ENCODE data around the gene BSN. TPM values are rescaled to one million over a fixed set of nuclear protein-coding genes. Genes with fewer than 3 reads are reported as not detected.

BSN gene
- total RNA-seq, 1 donor from 2014 or later: 0.67 TPM

DNA sequence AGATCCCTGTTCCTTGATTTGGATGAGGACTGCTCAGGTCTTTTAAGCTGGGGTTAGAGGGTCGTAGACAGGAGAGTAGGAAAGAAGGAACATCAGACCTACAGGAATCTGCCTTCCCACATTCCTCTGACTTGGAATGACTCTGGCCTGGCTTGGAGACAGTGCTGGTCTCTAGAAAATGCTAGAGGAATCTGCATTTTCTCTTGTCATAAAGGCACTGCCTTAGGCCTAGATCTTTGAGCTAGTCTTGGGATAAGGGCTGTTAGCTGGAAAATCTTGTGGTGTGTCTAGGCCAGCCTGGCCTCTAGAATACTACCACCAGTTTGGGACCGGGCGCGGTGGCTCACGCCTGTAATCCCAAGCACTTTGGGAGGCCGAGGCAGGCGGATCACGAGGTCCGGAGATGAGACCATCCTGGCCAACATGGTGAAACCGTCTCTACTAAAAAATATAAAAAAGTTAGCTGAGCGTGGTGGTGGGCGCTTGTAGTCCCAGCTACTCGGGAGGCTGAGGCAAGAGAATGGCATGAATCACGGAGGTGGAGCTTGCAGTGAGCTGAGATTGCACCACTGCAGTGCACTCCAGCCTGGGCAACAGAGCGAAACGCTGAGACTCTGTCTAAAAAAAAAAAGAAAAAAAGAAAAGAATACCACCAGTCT, 17.3 kb upstream of the BSN start:
- H3K27me3 Mint-ChIP-seq (ENCODE audit: low read depth): no peaks in the 10 kb centered on the region
- H3K9me3 Mint-ChIP-seq: no peaks in the 10 kb centered on the region
- H3K4me1 Mint-ChIP-seq: peaks cover 7% of the 10 kb centered on the region
- no peak for DNase-seq (ENCODE audit: low spot score in 2 of 2, unreplicated experiment in 2 of 2)
- H3K4me3 Mint-ChIP-seq: no peak overlapping the region
- H3K36me3 Mint-ChIP-seq: peaks cover 4% of the 10 kb centered on the region
- TF ChIP-seq, protein P1, sequence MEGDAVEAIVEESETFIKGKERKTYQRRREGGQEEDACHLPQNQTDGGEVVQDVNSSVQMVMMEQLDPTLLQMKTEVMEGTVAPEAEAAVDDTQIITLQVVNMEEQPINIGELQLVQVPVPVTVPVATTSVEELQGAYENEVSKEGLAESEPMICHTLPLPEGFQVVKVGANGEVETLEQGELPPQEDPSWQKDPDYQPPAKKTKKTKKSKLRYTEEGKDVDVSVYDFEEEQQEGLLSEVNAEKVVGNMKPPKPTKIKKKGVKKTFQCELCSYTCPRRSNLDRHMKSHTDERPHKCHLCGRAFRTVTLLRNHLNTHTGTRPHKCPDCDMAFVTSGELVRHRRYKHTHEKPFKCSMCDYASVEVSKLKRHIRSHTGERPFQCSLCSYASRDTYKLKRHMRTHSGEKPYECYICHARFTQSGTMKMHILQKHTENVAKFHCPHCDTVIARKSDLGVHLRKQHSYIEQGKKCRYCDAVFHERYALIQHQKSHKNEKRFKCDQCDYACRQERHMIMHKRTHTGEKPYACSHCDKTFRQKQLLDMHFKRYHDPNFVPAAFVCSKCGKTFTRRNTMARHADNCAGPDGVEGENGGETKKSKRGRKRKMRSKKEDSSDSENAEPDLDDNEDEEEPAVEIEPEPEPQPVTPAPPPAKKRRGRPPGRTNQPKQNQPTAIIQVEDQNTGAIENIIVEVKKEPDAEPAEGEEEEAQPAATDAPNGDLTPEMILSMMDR (IDR thresholded peaks at IDR 0.05; ENCODE audit: unreplicated experiment): no peak
- H3K27ac Mint-ChIP-seq: no peak overlapping the region

DNA sequence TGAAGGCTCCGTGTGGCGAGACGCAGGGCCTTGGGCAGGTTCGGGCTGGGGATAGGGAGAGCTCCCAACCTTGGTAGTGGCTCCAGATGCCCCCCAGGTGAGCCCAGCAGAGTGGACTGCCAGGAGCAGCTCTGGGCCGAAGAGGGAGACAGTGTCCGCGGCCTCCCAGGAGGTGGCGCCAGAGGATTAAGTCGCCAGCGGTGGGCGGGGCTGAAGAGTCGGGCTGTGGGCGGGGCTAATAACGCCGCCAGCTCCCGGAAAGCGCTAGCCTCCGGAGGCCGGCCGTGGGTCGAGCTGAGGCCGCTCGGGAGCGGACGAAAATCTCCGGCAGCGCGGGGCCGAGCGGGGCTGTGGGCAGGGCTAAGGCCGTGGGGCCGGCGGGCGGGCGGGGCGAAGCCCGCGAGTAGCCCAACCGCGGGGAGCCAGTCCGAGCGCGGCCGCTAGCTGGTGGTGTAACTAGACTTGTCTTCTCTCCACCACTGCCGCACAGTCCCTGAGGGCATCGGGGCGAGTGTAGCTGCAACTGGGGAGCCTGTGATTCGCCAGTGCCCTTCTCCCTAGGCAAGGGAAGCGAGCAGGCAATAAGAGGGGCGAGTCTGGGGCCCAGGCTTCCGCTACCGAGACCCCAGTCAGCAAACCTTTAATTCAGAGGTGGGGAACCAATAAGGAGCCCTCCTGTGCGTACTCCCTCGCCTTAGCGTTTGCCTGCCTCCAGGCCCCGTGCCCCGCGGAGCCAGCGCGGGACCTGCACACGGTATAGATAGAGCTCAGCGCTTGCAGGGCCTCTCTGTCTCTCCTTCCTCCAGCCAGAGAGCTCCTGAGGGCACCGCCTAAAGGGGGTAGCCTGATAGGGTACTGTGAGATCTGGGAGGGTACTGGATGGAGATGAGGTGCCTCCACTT, 14.4 kb upstream of the BSN start:
- peaks cover 19% of the 10 kb centered on the region for H3K27me3 Mint-ChIP-seq (ENCODE audit: low read depth)

DNA sequence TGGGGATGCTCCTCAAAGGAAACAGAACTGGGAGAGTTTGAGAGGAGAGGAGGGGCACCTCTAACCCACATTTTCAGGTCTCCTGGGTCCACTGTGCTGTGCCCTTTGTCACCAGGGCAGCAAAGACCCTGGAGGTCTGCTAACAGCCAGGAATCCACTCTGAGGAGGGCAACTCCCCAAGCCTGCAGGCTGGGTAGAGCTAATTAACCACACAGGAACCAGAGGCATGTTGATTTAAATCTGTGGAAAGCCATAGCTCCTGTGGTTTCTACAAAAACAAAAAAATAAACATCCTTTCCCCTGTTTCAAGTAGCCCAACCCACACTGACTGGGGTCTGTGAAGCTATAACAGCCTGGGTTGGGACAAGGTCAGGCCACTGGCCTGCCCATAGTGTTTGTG, 2.2 kb upstream of the BSN start:
- Mint-ChIP-seq H3K27ac (no peak overlapping the region), H3K27me3 (ENCODE audit: low read depth) (peaks cover 46% of the 10 kb centered on the region), H3K4me3 (no peak overlapping the region), H3K9me3 (no peaks in the 10 kb centered on the region), H3K4me1 (peaks cover 12% of the 10 kb centered on the region), H3K36me3 (no peaks in the 10 kb centered on the region)
- TF ChIP-seq, protein P1 (IDR thresholded peaks at IDR 0.05; ENCODE audit: unreplicated experiment): no peak
- no peak for DNase-seq (ENCODE audit: low spot score in 2 of 2, unreplicated experiment in 2 of 2)

More for the DNA sequence above, 14.4 kb upstream of the BSN start:
- TF ChIP-seq, protein P1 (IDR thresholded peaks at IDR 0.05; ENCODE audit: unreplicated experiment): peak; percentile 85
- Mint-ChIP-seq H3K4me1 (peaks cover 7% of the 10 kb centered on the region), H3K27ac (peak overlapping the region; percentile 78), H3K9me3 (no peaks in the 10 kb centered on the region), H3K36me3 (no peaks in the 10 kb centered on the region), H3K4me3 (peak overlapping the region; percentile 68)
- DNase-seq (ENCODE audit: low spot score in 2 of 2, unreplicated experiment in 2 of 2): peak; percentile 92 to 98

DNA sequence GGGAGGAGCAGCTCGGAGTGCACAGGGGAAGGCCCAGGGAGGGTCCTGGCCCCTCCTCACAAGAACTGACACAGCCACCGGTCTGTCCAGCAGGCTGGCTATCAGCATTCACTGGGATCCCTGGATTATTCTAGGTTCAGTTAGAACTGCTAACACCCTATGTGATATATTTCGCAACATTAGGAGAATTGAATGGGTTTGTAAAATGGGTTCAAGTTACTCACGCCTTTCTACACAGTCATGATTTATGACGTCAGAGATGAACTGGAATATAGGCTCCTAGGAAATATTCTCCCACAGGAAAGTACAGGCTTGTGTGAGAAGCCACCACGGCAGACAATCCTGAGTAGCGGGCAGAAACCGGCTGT, 969 bp upstream of the BSN start:
- Mint-ChIP-seq H3K27ac (peak overlapping the region; percentile 92), H3K36me3 (no peaks in the 10 kb centered on the region), H3K27me3 (ENCODE audit: low read depth) (peaks cover 49% of the 10 kb centered on the region), H3K4me1 (peaks cover 12% of the 10 kb centered on the region), H3K4me3 (peak overlapping the region; percentile 97), H3K9me3 (no peaks in the 10 kb centered on the region)
- TF ChIP-seq, protein P1 (IDR thresholded peaks at IDR 0.05; ENCODE audit: unreplicated experiment): no peak
- no peak for DNase-seq (ENCODE audit: low spot score in 2 of 2, unreplicated experiment in 2 of 2)

DNA sequence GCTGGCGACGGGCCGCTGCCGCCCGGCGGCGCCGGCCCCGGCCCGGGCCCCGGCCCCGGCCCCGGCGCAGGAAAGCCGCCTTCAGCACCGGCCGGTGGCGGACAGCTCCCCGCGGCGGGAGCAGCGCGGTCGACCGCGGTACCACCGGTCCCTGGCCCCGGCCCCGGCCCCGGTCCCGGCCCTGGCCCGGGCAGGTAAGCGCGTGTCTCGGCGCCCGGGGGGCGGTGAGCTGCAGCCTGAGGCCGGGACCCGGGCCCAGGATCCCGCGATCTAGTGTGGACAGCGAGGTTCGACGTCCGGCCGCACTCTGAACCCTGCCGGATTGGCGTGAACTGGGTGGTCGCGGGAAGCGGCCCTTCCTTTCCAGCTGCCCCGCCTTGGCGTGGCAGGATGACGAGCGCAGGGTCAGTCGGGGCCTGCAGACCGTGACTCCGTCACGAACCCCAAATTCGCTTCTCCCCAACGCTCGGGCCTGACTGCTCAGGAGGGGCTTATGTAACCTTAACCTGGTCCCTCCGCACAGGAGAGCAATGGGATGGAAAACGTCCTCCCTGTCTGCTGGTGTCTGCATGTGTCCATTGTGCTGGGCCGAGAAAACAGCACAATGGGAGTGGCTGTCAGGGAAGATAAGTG, 472 bp downstream of the BSN start:
- Mint-ChIP-seq H3K27ac (no peak overlapping the region), H3K36me3 (no peaks in the 10 kb centered on the region), H3K4me1 (peaks cover 12% of the 10 kb centered on the region), H3K4me3 (peak overlapping the region; percentile 56), H3K27me3 (ENCODE audit: low read depth) (peaks cover 52% of the 10 kb centered on the region), H3K9me3 (peaks cover 6% of the 10 kb centered on the region)
- TF ChIP-seq, protein P1 (IDR thresholded peaks at IDR 0.05; ENCODE audit: unreplicated experiment): no peak
- peak; percentile 75 to 84 for DNase-seq (ENCODE audit: low spot score in 2 of 2, unreplicated experiment in 2 of 2)
